T-cell (primary cell): ENCODE measurements around the gene TMEM14B. TPM values are rescaled to one million over a fixed set of nuclear protein-coding genes. Genes with fewer than 3 reads are reported as not detected.
"Not testable (repeated sequence)": the region's sequence is repeated elsewhere in the genome, so short reads cannot be mapped to it uniquely, and the experiment has no call there.

Experiments
- ATAC-seq, 4 experiments: fragments of 200-7000 bp in 3 of 4; fragments of 150-1000 bp in 1 of 4; cut with Tn5 transposase; replicated peaks in 1 of 4; 1 replicate in 3 of 4; 2 replicates in 1 of 4; pipeline ENCODE4 v1.10.0; 2021; ENCODE audit warnings: moderate library complexity in 3 of 4, mild to moderate bottlenecking in 2 of 4, moderate number of reproducible peaks in 1 of 4
- CTCF ChIA-PET, 2 donors: fragments of 300-600 bp; sonication (Branson Sonifier 250); formaldehyde crosslinking; loops; one replicate each; lab custom pipeline; 2022; ENCODE audit warnings: antibody characterized with exemption in 2 of 2; lab: Charles Lee
- POLR2A ChIA-PET, 2 donors: fragments of 300-600 bp; sonication (Branson Sonifier 250); formaldehyde crosslinking; loops; one replicate each; lab custom pipeline; 2022; ENCODE audit warnings: antibody characterized with exemption in 2 of 2; lab: Charles Lee
- DNase-seq, 35 experiments: peaks; one replicate each; pipeline versions ENCODE4 v3.0.0 to v3.0.0-alpha.2; 2013 to 2023
- H3K27ac ChIP-seq: one replicate; pipeline ENCODE4 v1.5.1; 2013; ENCODE audit warnings: low read length
- H3K27me3 ChIP-seq, 2 experiments: replicated peaks in 1 of 2; 1 replicate in 1 of 2; 2 replicates in 1 of 2; pipeline versions ENCODE4 v1.6.1 to v1.7.0; 2013; ENCODE audit warnings: low read length in 1 of 2, mixed read lengths in 1 of 2; ENCODE audit not compliant: control insufficient read depth in 2 of 2, insufficient read depth in 2 of 2; ENCODE audit errors: extremely low read depth in 1 of 2
- H3K36me3 ChIP-seq, 2 donors: 1 replicate in 1 of 2; 2 replicates in 1 of 2; pipeline versions ENCODE4 v1.6.1 to v1.7.0; 2013; ENCODE audit warnings: low read length in 1 of 2; ENCODE audit not compliant: control insufficient read depth in 2 of 2, insufficient read depth in 1 of 2; ENCODE audit errors: extremely low read depth in 1 of 2
- H3K4me1 ChIP-seq, 2 experiments: 1 replicate in 1 of 2; 2 replicates in 1 of 2; pipeline versions ENCODE4 v1.6.1 to v1.7.0; 2013; ENCODE audit warnings: low read length in 2 of 2, mixed read lengths in 1 of 2; ENCODE audit not compliant: insufficient read depth in 2 of 2, control insufficient read depth in 1 of 2; ENCODE audit errors: extremely low read depth in 1 of 2
- H3K4me3 ChIP-seq, 2 donors: 1 replicate in 1 of 2; 2 replicates in 1 of 2; pipeline versions ENCODE4 v1.5.1 to v1.7.0; 2013; ENCODE audit warnings: mild to moderate bottlenecking in 2 of 2, low read length in 1 of 2, moderate library complexity in 1 of 2; ENCODE audit not compliant: control insufficient read depth in 1 of 2; ENCODE audit errors: extremely low read depth in 1 of 2
- H3K9me3 ChIP-seq: 2 replicates; pipeline ENCODE4 v1.7.0; 2013
- H3K27ac Mint-ChIP-seq, 2 donors: one replicate each; pipeline ENCODE4 v1.8.0; 2020 to 2021; ENCODE audit warnings: mild to moderate bottlenecking in 2 of 2, mixed read lengths in 2 of 2
- H3K27me3 Mint-ChIP-seq, 2 donors: one replicate each; pipeline ENCODE4 v1.8.0; 2021 to 2022; ENCODE audit warnings: mixed read lengths in 2 of 2
- H3K36me3 Mint-ChIP-seq: one replicate; pipeline ENCODE4 v1.8.0; 2021; ENCODE audit warnings: mixed read lengths
- H3K4me1 Mint-ChIP-seq, 3 donors: one replicate each; pipeline ENCODE4 v1.8.0; 2020 to 2022; ENCODE audit warnings: mixed read lengths in 3 of 3, mild to moderate bottlenecking in 1 of 3
- H3K4me3 Mint-ChIP-seq, 3 donors: one replicate each; pipeline ENCODE4 v1.8.0; 2020 to 2022; ENCODE audit warnings: mild to moderate bottlenecking in 3 of 3, mixed read lengths in 3 of 3, moderate library complexity in 3 of 3
- H3K9me3 Mint-ChIP-seq, 3 donors: one replicate each; pipeline ENCODE4 v1.8.0; 2020 to 2022; ENCODE audit warnings: mixed read lengths in 3 of 3
- WGBS: methylation state at CpG from one replicate; pipeline ENCODE4 v1.1.5; 2013; ENCODE audit warnings: missing lambda C conversion rate; ENCODE audit not compliant: insufficient coverage; 5-methylcytosine and 5-hydroxymethylcytosine counted together
- total RNA-seq, 35 experiments: library from RNA in 6 of 35; stranded (reverse) in 6 of 35; fragments of 120-200 nt in 1 of 35; gene quantifications; one replicate each; pipeline versions ENCODE4 v1.2.1 to v1.2.4 and lab custom pipeline; 2013 to 2026

TMEM14B gene
- total RNA-seq, 5 donors from 2014 or later (not counting 1 experiment from before 2014, with no cell fraction given): 45.4 to 74.2 (median 68.0) TPM

DNA sequence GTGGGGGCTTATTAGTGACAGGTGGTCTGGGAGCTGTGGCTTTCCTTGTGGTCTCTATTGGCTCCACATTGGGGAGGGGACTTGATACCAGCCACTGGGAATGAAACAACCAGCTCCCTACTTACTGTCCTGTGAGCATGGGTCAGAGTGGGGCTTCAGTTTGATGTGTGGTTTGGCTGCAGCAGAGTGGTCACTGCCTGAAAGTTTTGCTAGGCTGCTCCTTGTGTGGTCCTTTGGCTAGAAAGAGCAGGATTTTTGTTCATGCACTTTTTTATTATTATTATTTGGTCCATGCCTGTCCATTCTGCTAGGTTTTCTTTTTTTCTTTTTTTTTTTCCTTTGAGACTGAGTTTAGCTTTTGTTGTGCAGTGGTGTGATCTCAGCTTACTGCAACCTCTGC, 7.5 kb upstream of the TMEM14B start:
- ATAC-seq (no peak), DNase-seq (no peak)
- peaks cover 3% of the 10 kb centered on the region for H3K36me3 Mint-ChIP-seq
- ChIA-PET POLR2A (no interaction called here), CTCF (no interaction called here)
- Histone ChIP-seq H3K4me1 (no peaks in the 10 kb centered on the region), H3K9me3 (no peaks in the 10 kb centered on the region), H3K27me3 (peaks cover 0 to 7% of the 10 kb centered on the region in 2 experiments), H3K27ac (no peak overlapping the region), H3K36me3 (no peaks in the 10 kb centered on the region), H3K4me3 (no peak overlapping the region)
- H3K4me1 Mint-ChIP-seq: peaks cover 0 to 2% (median 0%) of the 10 kb centered on the region in 3 donors
- no peak overlapping the region for H3K27ac Mint-ChIP-seq
- no peaks in the 10 kb centered on the region for H3K9me3 Mint-ChIP-seq
- no peaks in the 10 kb centered on the region for H3K27me3 Mint-ChIP-seq
- H3K4me3 Mint-ChIP-seq: no peak overlapping the region

- CTCF ChIA-PET: interaction anchor here (0.6 to 1.2 kb wide), 3 partner anchors 17 to 239 kb away, joined by 3 to 8 read pairs (median 3); no protein-coding TSS in a partner anchor
- H3K9me3 Mint-ChIP-seq: not testable (repeated sequence)
These were observed 6.0 kb upstream of the TMEM14B start for GRCh38 chr6:10741643-10742042.

DNA sequence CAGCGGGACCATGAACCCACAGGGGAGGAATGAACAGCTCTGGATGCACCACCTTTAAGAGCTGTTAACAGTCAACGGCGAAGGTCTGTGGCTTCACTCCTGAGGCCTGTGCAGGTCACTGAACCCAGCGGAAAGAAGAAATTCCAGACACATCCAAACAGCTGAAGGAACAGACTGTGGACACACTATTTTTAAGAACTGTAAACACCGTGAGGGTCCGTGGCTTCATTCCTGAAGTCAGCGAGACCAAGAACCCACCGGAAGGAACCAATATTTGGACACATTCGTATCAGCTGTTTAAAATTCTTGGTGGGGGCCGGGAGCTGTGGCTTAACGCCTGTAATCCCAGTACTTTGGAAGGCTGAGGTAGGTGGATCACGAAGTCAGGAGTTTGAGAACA, 5.4 kb upstream of the TMEM14B start:
- CTCF ChIA-PET: interaction anchor here in 1 of 2 donors (0.5 to 1.2 kb wide), 3 partner anchors 18 to 1767 kb away, joined by 3 read pairs; no protein-coding TSS in a partner anchor
- DNase-seq: no peak
- no peak for ATAC-seq

More at GRCh38 chr6:10741643-10742042, 6.0 kb upstream of the TMEM14B start:
- DNase-seq, H3K9me3 ChIP-seq, H3K4me1 ChIP-seq, ATAC-seq, H3K36me3 ChIP-seq, H3K27ac Mint-ChIP-seq, H3K27me3 ChIP-seq, H3K36me3 Mint-ChIP-seq, H3K4me3 Mint-ChIP-seq, POLR2A ChIA-PET, H3K27ac ChIP-seq, H3K27me3 Mint-ChIP-seq, H3K4me3 ChIP-seq: not testable (repeated sequence)
- peaks cover 7 to 16% (median 10%) of the 10 kb centered on the region in 3 donors for H3K4me1 Mint-ChIP-seq
- 94% methylated on average over 3 of the region's 4 CpGs for WGBS

GRCh38 chr6:10743515-10743914, 4.1 kb upstream of the TMEM14B start:
- no peak overlapping the region for H3K27ac Mint-ChIP-seq

More for the DNA sequence above, 5.4 kb upstream of the TMEM14B start:
- H3K4me3 ChIP-seq: no peak overlapping the region
- no peaks in the 10 kb centered on the region for H3K36me3 ChIP-seq
- H3K27me3 ChIP-seq: peaks cover 0 to 5% of the 10 kb centered on the region in 2 experiments
- H3K9me3 ChIP-seq: no peaks in the 10 kb centered on the region
- peaks cover 12 to 22% (median 16%) of the 10 kb centered on the region in 3 donors for H3K4me1 Mint-ChIP-seq
- peaks cover 6 to 8% of the 10 kb centered on the region in 2 experiments for H3K4me1 ChIP-seq
- no peak overlapping the region for H3K27ac ChIP-seq
- no peak overlapping the region for H3K27ac Mint-ChIP-seq
- POLR2A ChIA-PET: interaction anchor here in 1 of 2 donors (0.8 kb wide), 1 partner anchor 17 kb away, joined by 3 read pairs; no protein-coding TSS in a partner anchor
- H3K27me3 Mint-ChIP-seq: no peaks in the 10 kb centered on the region
- no peak overlapping the region for H3K4me3 Mint-ChIP-seq
- WGBS: 94% methylated on average over 6 of the region's 12 CpGs
- peaks cover 3% of the 10 kb centered on the region for H3K36me3 Mint-ChIP-seq
- H3K9me3 Mint-ChIP-seq: no peaks in the 10 kb centered on the region

GRCh38 chr6:10745116-10745515, 2.5 kb upstream of the TMEM14B start:
- no peaks in the 10 kb centered on the region for H3K9me3 ChIP-seq
- ATAC-seq (no peak), DNase-seq (no peak)
- 99% methylated on average over 4 of the region's 5 CpGs for WGBS
- peaks cover 0 to 5% of the 10 kb centered on the region in 2 donors for H3K36me3 ChIP-seq
- Mint-ChIP-seq H3K36me3 (peaks cover 4% of the 10 kb centered on the region), H3K27me3 (no peaks in the 10 kb centered on the region), H3K4me3 (peak overlapping the region in 1 of 3 donors; percentile 3), H3K4me1 (peaks cover 27 to 45% (median 41%) of the 10 kb centered on the region in 3 donors), H3K9me3 (no peaks in the 10 kb centered on the region), H3K27ac (peak overlapping the region in 1 of 2 donors; percentile 1)
- no peak overlapping the region for H3K27ac ChIP-seq
- no peaks in the 10 kb centered on the region for H3K27me3 ChIP-seq
- H3K4me1 ChIP-seq: peaks cover 14 to 31% of the 10 kb centered on the region in 2 experiments
- ChIA-PET POLR2A (no interaction called here), CTCF (no interaction called here)
- H3K4me3 ChIP-seq: no peak overlapping the region

More at GRCh38 chr6:10743515-10743914, 4.1 kb upstream of the TMEM14B start:
- Mint-ChIP-seq H3K9me3 (no peaks in the 10 kb centered on the region), H3K4me1 (peaks cover 14 to 29% (median 25%) of the 10 kb centered on the region in 3 donors), H3K27me3 (no peaks in the 10 kb centered on the region), H3K4me3 (no peak overlapping the region), H3K36me3 (no peaks in the 10 kb centered on the region)
- ATAC-seq (no peak), DNase-seq (no peak)
- Histone ChIP-seq H3K4me3 (no peak overlapping the region), H3K27me3 (peaks cover 0 to 5% of the 10 kb centered on the region in 2 experiments), H3K36me3 (no peaks in the 10 kb centered on the region), H3K4me1 (peaks cover 11 to 16% of the 10 kb centered on the region in 2 experiments), H3K27ac (no peak overlapping the region), H3K9me3 (no peaks in the 10 kb centered on the region)
- POLR2A ChIA-PET: no interaction called here
- CTCF ChIA-PET: no interaction called here
- 86% methylated on average over 1 of the region's 6 CpGs for WGBS

DNA sequence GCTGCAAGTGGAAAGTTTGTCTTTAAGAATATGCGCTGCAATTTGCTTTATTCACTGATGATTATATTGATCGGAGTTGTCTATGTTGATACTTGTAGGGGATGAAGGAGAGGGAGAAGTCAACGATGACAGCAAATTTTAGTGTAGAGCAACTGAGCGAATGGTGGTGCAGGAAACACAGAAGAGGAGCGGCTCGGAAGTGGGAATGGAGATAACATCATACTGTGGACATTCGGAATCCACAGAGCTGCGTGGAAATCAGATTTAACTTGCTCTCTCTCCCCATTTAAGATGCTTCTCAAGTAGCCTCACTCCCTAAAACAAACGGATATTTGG, 722 bp upstream of the TMEM14B start:
- peaks cover 43 to 63% (median 59%) of the 10 kb centered on the region in 3 donors for H3K4me1 Mint-ChIP-seq
- peaks cover 15% of the 10 kb centered on the region for H3K36me3 Mint-ChIP-seq
- Histone ChIP-seq H3K4me1 (peaks cover 14 to 42% of the 10 kb centered on the region in 2 experiments), H3K27me3 (no peaks in the 10 kb centered on the region), H3K36me3 (peaks cover 0 to 13% of the 10 kb centered on the region in 2 donors), H3K4me3 (peak overlapping the region; percentile 82 to 92), H3K9me3 (no peaks in the 10 kb centered on the region), H3K27ac (peak overlapping the region; percentile 42)
- ChIA-PET POLR2A (interaction anchor here (0.6 to 0.9 kb wide), 4 partner anchors 14 to 90 kb away, joined by 3 to 6 read pairs (median 4); partner anchors contain the start of genes C6orf52 (in 1 of the 2) and PAK1IP1 (in 1 of the 2)), CTCF (interaction anchor here (0.9 to 2.2 kb wide), 4 partner anchors 13 to 350 kb away, joined by 3 to 8 read pairs (median 3); no protein-coding TSS in a partner anchor)
- H3K9me3 Mint-ChIP-seq: no peaks in the 10 kb centered on the region
- DNase-seq: no peak
- H3K4me3 Mint-ChIP-seq: peak overlapping the region; percentile 95 to 96 (median 96)
- WGBS: 54% methylated on average over 4 of the region's 9 CpGs
- ATAC-seq: no peak
- peak overlapping the region; percentile 95 to 96 for H3K27ac Mint-ChIP-seq
- H3K27me3 Mint-ChIP-seq: no peaks in the 10 kb centered on the region
